GM19468 (cell line): ENCODE measurements around the gene RBBP4.
"Not testable (repeated sequence)": the region's sequence is repeated elsewhere in the genome, so short reads cannot be mapped to it uniquely, and the experiment has no call there.

Experiments
- ATAC-seq: cut with Tn5 transposase; IDR thresholded peaks from one replicate; pipeline ENCODE4 v1.9.1; 2021; ENCODE audit warnings: mild to moderate bottlenecking, moderate library complexity, moderate number of reproducible peaks; ENCODE audit not compliant: unreplicated experiment; ENCODE audit errors: extremely low read depth

RBBP4 gene

DNA sequence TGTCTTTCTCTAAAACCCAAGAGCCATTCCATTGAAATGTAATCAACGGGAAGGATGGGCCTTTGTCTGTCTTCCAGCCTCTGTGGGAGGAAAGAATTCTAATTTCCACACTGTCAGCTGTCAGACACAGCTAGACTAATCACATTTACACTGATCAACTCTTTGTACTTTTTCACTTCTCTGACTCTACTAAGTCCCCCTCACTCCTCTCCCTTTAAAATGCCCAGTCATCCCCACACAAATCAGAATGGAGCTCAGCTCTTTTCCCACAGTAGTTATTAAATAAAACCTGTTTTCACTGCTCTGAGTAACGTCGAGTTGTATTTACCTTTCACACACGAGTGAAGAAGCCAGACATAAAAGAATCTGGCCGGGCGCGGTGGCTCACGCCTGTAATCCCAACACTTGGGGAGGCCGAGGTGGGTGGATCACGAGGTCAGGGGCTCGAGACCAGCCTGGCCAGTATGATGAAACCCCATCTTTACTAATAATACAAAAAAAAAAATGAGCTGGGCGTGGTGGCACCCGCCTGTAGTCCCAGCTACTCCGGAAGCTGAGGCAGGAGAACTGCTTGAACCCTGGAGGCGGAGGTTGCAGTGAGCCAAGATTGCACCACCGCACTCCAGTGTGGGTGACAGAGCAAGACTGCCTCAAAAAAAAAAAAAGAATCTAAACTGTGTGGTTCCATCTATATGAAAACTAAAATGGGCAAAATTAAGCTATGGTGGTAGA lies 13.9 kb upstream of the RBBP4 start:
- no peak for ATAC-seq

GRCh38 chr1:32639489-32640075 lies 11.4 kb upstream of the RBBP4 start:
- no peak for ATAC-seq

DNA sequence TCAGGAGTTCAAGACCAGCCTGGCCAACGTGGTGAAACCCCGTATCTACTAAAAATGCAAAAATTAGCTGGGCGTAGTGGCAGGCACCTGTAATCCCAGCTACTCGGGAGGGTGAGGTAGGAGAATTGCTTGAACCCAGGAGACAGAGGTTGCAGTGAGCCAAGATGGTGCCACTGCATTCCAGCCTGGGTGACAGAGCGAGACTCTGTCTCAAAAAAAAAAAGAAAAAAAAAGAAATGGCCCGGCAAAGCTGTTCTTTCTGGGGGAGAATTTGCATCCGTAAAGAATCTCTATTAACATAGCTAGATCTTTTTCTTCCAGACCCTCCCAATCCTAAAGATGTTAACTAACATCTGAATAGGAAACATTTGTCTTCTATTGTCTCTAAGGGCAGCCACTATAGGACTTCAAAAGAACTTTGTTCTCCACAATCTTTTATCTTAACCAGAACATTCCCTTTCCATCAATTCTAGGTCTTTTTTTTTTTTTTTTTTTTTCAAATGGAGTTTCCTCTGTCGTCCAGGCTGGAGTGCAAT lies 8.6 kb upstream of the RBBP4 start:
- not testable (repeated sequence) for ATAC-seq

DNA sequence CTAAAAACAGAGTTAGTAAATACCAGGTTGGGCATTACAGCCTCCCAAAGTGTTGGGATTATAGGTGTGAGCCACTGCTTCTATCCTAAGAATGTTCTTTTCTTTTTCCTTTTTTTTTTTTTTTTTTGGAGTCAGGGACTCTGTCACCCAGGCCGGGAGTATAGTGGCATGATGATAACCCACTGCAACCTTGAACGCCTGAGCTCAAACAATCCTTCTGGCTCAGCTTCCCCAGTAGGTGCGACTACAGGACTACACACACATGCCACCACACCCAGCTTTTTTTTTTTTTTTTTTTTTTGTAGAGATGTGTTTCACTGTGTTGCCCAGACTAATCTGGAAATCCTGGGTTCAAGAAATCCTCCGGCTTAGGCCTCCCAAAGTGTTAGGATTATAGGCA lies 6.6 kb upstream of the RBBP4 start:
- ATAC-seq, result no peak

- no peak for ATAC-seq
Measured at GRCh38 chr1:32647308-32648134, 3.5 kb upstream of the RBBP4 start.

DNA sequence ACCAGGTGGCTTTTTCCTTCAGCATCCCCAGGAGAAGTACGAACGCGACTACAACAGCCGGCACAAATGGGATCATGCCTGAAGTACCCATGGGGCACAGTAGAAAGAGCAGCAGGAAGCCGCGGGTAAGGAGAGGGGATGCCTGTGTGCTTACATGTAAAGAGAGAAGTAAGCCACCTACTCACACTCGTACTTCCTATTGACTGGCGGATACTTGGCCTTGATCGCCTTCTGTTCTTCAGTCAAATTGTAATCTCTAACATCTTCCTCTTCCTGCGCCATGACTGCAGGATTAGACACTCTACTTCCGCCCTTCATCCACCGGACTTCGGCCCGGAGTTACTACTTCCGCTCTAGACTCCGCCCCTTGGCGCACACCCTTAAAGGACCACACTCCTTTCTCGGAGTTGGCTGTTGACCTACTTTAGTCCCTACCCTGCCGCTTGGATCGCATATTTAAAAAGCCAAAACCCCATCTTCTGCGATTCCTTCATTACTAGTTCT lies 708 bp upstream of the RBBP4 start, which contains the start of gene ZBTB8OS:
TSS of gene ZBTB8OS (minus strand) at position 303 of the 504 bp plus-strand sequence. CDS start at position 282, 21 bp downstream.
- ATAC-seq, result peak; percentile 56

DNA sequence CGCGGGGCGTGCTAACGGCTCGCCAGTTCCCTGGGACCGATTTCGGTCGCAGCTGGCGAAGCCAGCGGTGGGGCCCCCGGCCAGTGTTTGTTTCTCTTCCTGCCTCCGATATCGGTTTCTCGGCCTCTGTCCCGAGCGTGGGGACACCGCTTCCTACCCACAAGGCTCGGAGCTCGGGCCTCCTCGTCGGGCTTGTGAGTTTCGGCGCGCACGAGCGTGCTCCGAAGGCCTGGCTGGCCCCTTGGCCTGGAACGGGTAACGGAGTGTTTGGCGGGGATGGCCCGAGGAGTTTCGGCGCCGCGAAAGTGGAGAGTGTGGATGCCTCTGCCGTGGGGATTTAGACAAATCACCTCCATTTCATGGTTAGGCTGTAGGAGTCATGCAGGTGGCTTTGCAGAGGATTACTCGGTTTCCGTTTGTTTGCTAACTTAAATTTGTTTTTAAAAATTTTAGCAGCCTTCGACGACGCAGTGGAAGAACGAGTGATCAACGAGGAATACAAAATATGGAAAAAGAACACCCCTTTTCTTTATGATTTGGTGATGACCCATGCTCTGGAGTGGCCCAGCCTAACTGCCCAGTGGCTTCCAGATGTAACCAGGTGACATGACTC lies 559 bp downstream of the RBBP4 start:
- peak; percentile 2 for ATAC-seq

DNA sequence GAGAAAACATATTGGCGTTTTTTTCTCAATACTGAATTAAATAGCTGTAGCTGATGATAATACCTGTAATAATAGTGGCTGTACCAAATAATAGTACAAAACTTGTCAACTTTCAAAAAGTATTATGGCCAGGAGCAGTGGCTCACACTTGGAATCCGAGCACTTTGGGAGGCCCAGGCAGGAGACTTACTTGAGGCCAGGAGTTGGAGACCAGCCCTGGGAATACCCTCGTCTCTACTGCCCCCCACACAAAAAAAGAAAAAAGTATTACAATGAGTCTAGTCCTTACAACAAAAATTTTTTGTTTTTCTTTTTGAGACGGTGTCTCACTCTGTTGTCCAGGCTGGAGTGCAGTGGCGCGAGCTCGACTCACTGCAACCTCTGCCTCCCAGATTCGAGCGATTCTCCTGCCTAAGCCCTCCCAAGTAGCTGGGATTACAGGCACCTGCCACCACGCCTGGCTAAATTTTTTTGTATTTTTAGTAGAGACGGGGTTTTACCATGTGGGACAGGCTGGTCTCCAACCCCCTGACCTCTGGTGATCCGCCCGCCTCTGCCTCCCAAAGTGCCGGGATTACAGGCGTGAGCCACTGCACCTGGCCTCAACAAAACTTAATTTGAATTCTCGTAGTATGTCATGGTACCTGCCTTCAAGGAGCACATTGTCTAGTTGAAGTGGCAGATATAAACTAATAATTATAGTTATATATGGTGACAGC lies 1.4 kb downstream of the RBBP4 start:
- ATAC-seq, result no peak

- no peak for ATAC-seq
Measured at GRCh38 chr1:32659581-32659980, 8.6 kb downstream of the RBBP4 start.

DNA sequence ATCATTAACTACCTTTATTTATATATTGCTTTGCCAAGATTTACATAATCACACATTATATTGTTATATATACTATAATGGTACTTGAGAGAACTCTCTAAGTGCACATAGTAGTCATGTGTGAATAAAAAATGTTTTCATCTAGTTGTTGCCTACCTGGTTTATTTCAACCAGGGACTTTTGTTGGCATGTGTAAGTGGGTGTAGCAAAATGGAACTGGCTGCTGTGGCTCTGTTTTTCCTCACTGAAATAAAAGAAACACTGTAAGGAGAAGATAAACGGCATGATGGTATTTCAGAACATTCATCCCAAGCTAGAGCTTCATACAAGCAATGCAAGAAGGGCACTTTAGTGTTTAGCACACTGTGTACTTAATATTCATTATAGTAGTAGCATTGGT lies 14.9 kb downstream of the RBBP4 start:
- ATAC-seq, result no peak

DNA sequence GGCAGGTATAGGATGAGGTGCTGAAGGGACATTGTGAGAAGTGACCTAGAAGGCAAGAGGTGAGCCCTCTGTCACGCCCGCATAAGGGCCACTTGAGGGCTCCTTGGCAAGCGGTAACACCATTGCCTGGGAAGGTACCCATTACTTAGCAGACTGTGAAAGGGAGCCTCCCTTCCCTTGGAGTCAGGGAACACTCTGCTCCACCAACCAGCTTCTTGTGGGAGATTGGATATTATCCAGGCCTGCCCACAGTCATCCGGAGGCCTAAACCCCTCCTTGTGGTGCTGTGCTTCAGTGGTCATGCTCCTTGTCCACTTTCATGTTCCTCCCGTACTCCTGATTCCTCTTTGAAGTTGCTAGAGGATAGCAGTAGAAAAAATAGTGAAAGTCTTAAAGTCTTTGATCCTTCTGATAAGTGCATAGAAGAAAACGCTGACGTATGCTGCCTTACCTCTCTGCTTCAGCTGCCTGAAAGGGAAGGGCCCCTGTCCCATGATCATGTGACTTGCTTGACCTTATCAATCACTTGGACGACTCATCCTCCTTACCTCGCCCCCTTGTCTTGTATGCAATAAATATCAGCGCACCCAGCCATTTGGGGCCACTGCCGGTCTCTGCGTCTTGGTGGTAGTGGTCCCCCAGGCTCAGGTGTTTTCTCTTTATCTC lies 16.0 kb downstream of the RBBP4 start:
- no peak for ATAC-seq

- not testable (repeated sequence) for ATAC-seq
Measured at GRCh38 chr1:32668716-32669115, 17.7 kb downstream of the RBBP4 start.

GRCh38 chr1:32676945-32677344 lies 25.9 kb downstream of the RBBP4 start:
- ATAC-seq, result no peak

GRCh38 chr1:32679993-32680392 lies 29.0 kb downstream of the RBBP4 start:
- ATAC-seq, result not testable (repeated sequence)

- no peak for ATAC-seq
Measured at GRCh38 chr1:32680642-32681041, 29.6 kb downstream of the RBBP4 start.

DNA sequence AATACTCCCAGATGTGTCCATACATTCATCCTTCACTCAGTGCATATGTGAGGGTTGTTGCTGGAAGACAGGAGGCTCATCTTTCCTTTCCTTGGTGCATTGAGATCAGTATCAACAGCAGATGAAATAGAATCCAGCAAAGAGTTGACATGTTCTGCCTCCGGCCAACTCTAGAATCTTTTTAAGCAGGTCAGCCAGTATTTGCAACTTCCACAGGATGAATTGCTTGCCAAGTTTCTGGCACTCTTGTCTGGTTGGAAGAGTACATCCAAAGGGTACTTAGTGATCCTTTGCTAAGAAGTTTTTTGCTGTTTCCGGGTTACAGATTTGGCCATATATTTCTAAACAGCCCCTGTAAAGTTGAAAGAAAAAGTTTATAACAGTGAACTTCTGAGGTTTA lies 30.5 kb downstream of the RBBP4 start:
- no peak for ATAC-seq

- ATAC-seq, result no peak
Measured at GRCh38 chr1:32681999-32682398, 31.0 kb downstream of the RBBP4 start.

- ATAC-seq, result no peak
Measured at GRCh38 chr1:32683397-32683796, 32.4 kb downstream of the RBBP4 start.
